GM12878 (cell line): ENCODE data around the gene PARN. TPM values are rescaled to one million over a fixed set of nuclear protein-coding genes. Genes with fewer than 3 reads are reported as not detected.

Experiments
- ATAC-seq: fragments of 200-7000 bp; cut with Tn5 transposase; 3 replicates; pipeline ENCODE4 v1.9.1; 2020; ENCODE audit warnings: mild to moderate bottlenecking, moderate library complexity
- BruUV-seq: library from RNA; stranded (reverse); fragments of 400-500 nt; replicated peaks from 2 replicates; lab custom pipeline; 2021; lab: Mats Ljungman, UMichigan
- CTCF ChIA-PET: fragments of 300-600 bp; sonication (Branson Sonifier 250); formaldehyde crosslinking; extraction: SDS; loops from one replicate; lab custom pipeline; 2021; ENCODE audit warnings: inconsistent platforms; lab: Yijun Ruan, JAX
- POLR2A ChIA-PET: fragments of 350-600 bp; formaldehyde crosslinking; extraction: SDS; loops from one replicate; lab custom pipeline; 2021; ENCODE audit warnings: inconsistent platforms; lab: Charles Lee
- RAD21 ChIA-PET: fragments of 300-600 bp; sonication (Branson Sonifier 250); formaldehyde crosslinking; loops from one replicate; lab custom pipeline; 2023; ENCODE audit warnings: antibody characterized with exemption; ENCODE audit not compliant: unreplicated experiment; lab: Charles Lee
- SMC1A ChIA-PET: fragments of 300-600 bp; sonication (Branson Sonifier 250); formaldehyde crosslinking; loops from one replicate; lab custom pipeline; 2023; ENCODE audit not compliant: unreplicated experiment, uncharacterized antibody; lab: Charles Lee
- DNase-seq: peaks from one replicate; pipeline ENCODE4 v3.0.0-alpha.2; 2011; ENCODE audit warnings: low read depth, low spot score
- FAIRE-seq: peaks from 3 replicates; lab custom pipeline; 2011; peaks lifted over from hg19 to GRCh38; lab: Jason Lieb, UNC
- H2AFZ ChIP-seq: 2 replicates; pipeline ENCODE4 v1.6.0; 2011; ENCODE audit warnings: low read depth, low read length, control low read depth; ENCODE audit not compliant: control insufficient read depth
- H3K27ac ChIP-seq: 2 replicates; pipeline ENCODE4 v1.5.1; 2011; ENCODE audit warnings: control low read depth; ENCODE audit not compliant: control insufficient read depth, insufficient read depth
- H3K27me3 ChIP-seq, 2 experiments: replicated peaks in 1 of 2; 2 replicates each; pipeline versions ENCODE4 v1.6.0 to v1.6.1; 2011; ENCODE audit warnings: low read length in 1 of 2; ENCODE audit not compliant: control insufficient read depth in 2 of 2, insufficient read depth in 2 of 2
- H3K36me3 ChIP-seq, 2 experiments: 2 replicates each; pipeline ENCODE4 v1.5.1; 2011; ENCODE audit warnings: low read length in 1 of 2; ENCODE audit not compliant: control insufficient read depth in 2 of 2, insufficient read depth in 2 of 2
- H3K4me1 ChIP-seq: 2 replicates; pipeline ENCODE4 v1.6.1; 2011; ENCODE audit warnings: mild to moderate bottlenecking, low read length, moderate library complexity, mixed read lengths; ENCODE audit not compliant: control insufficient read depth, insufficient read depth
- H3K4me2 ChIP-seq: 2 replicates; pipeline ENCODE4 v1.6.0; 2011; ENCODE audit warnings: control low read depth; ENCODE audit not compliant: control insufficient read depth, insufficient read depth
- H3K4me3 ChIP-seq: fragments of 200-600 bp; sonication (generic); 2 replicates; pipeline ENCODE4 v1.5.1; 2016
- H3K79me2 ChIP-seq: 2 replicates; pipeline ENCODE4 v1.6.0; 2011; ENCODE audit warnings: low read length; ENCODE audit not compliant: control insufficient read depth, insufficient read depth
- H3K9ac ChIP-seq: 2 replicates; pipeline ENCODE4 v1.8.0; 2011; ENCODE audit warnings: low read length, control low read depth, mixed read lengths; ENCODE audit not compliant: control insufficient read depth, insufficient read depth
- H3K9me3 ChIP-seq: replicated peaks from 3 replicates; pipeline ENCODE4 v1.5.1; 2011; ENCODE audit warnings: mild to moderate bottlenecking, low read length; ENCODE audit not compliant: control insufficient read depth, insufficient read depth
- H4K20me1 ChIP-seq: 2 replicates; pipeline ENCODE4 v1.6.0; 2011; ENCODE audit not compliant: control insufficient read depth, insufficient read depth
- EP300 ChIP-seq, 2 experiments: fragments of 150-350 bp in 1 of 2; IDR thresholded peaks; 2 replicates each; pipeline ENCODE4 v1.6.1; 2011 to 2012; ENCODE audit warnings: low read depth in 2 of 2, low read length in 2 of 2, borderline replicate concordance in 1 of 2, improper control_type of control experiment in 1 of 2, inconsistent platforms in 1 of 2; ENCODE audit not compliant: control insufficient read depth in 1 of 2
- IKZF2 ChIP-seq, 2 experiments: fragments of 450-650 bp; IDR thresholded peaks; 2 replicates each; pipeline ENCODE4 v1.6.1; 2017; ENCODE audit warnings: mild to moderate bottlenecking in 2 of 2, moderate library complexity in 2 of 2
- MTA3 ChIP-seq: IDR thresholded peaks from 2 replicates; pipeline ENCODE4 v1.6.1; 2012; ENCODE audit warnings: low read length, inconsistent platforms, borderline replicate concordance
- SMC3 ChIP-seq: IDR thresholded peaks from 2 replicates; pipeline ENCODE4 v1.6.1; 2011; ENCODE audit warnings: low read length, improper control_type of control experiment, borderline replicate concordance
- SREBF1 ChIP-seq: IDR thresholded peaks from 2 replicates; pipeline ENCODE4 v1.6.1; 2012; ENCODE audit warnings: mild to moderate bottlenecking, low read length
- TCF12 ChIP-seq: IDR thresholded peaks from 2 replicates; pipeline ENCODE4 v1.6.1; 2011; ENCODE audit warnings: low read depth, mild to moderate bottlenecking, low read length
- WGBS: methylation state at CpG from one replicate; pipeline ENCODE4 v1.1.6; 2016; ENCODE audit warnings: low lambda C conversion rate; ENCODE audit not compliant: insufficient replicate concordance, insufficient coverage; ENCODE audit errors: missing lambda C conversion rate; 5-methylcytosine and 5-hydroxymethylcytosine counted together
- in situ Hi-C: fragments of 300-500 bp; cut with MboI; formaldehyde crosslinking; loops from 9 replicates; pipeline ENCODE4 v1.14.3; 2018; ENCODE audit warnings: mixed read lengths
- intact Hi-C: fragments of 100-400 bp; cut with micrococcal nuclease; formaldehyde crosslinking; loops from one replicate; pipeline ENCODE4 v1.14.2; 2022; ENCODE audit not compliant: unreplicated experiment
- polyA plus RNA-seq, 11 experiments: library from polyadenylated mRNA; depleted of rRNA in 4 of 11; unstranded in 6 of 11; stranded (reverse) in 5 of 11; fragments of >200 nt; fragmentation: Nextera tagmentation in 4 of 11; fragmentation: Illumina TruSeq in 1 of 11; extraction: Ambion mirVana in 4 of 11; extraction: Trizol in 1 of 11; gene quantifications; 1 replicate in 1 of 11; 2 replicates in 10 of 11; pipeline versions ENCODE4 v1.2.1 to v1.2.3, GENCODE V29; 2011 to 2016; ENCODE audit warnings: inconsistent platforms in 2 of 11, missing spikeins in 2 of 11, low read depth in 1 of 11
- total RNA-seq, 4 experiments: library from RNA; depleted of rRNA in 3 of 4; stranded (reverse); fragments of >200 nt in 3 of 4; fragmentation: Illumina TruSeq in 1 of 4; extraction: Trizol in 1 of 4; gene quantifications; 2 replicates each; pipeline versions ENCODE4 v1.2.1 to v1.2.3, GENCODE V29; 2013 to 2021
- TF ChIP-seq, protein P1 (sequence below): IDR thresholded peaks from 2 replicates; pipeline ENCODE4 v1.6.1; 2012; ENCODE audit warnings: low read length, inconsistent platforms

Gene PARN
- total and polyA plus RNA-seq, 10 of the 15 experiments (the other 5 are each of a cell fraction or from before 2014, with no cell fraction given): 15.6 to 77.3 (median 47.7) TPM

DNA sequence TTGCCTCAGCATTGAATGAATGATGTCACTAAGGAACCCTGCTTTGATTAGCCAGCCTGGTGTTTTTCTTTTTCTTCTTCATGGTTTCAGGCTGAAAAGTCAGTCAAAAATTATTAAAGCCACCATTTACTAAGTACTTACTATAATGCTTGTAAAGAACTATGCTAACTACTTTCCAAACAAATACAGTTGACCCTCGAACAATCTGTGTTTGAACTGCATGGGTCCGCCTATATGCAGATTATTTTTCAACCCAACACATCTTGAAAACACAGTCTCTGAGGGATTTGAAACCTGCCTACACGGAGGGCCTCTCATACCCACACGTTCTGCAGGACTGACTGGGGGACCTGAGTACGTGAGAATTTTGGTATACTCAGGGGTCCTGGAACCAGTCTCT, 136.3 kb downstream of the PARN start:
- Histone ChIP-seq H3K4me2 (no peak overlapping the region), H3K27ac (no peak overlapping the region), H3K9me3 (no peaks in the 10 kb centered on the region), H2AFZ (no peak overlapping the region), H3K27me3 (no peaks in the 10 kb centered on the region), H3K36me3 (peaks cover 8 to 10% of the 10 kb centered on the region in 2 experiments; a peak in 3 of 4 replicates), H4K20me1 (no peaks in the 10 kb centered on the region), H3K4me1 (peaks cover 16% of the 10 kb centered on the region), H3K79me2 (no peaks in the 10 kb centered on the region; the same call in 1 of the 2 replicates), H3K4me3 (no peak overlapping the region), H3K9ac (no peak overlapping the region)
- no peak for TF ChIP-seq MTA3
- no peak for TF ChIP-seq EP300 (IDR thresholded peaks at IDR 0.05; ENCODE audit: borderline replicate concordance in 1 of 2, control insufficient read depth in 1 of 2, low read depth in 2 of 2, low read length in 2 of 2)
- TF ChIP-seq SREBF1: no peak
- TF ChIP-seq, protein P1, sequence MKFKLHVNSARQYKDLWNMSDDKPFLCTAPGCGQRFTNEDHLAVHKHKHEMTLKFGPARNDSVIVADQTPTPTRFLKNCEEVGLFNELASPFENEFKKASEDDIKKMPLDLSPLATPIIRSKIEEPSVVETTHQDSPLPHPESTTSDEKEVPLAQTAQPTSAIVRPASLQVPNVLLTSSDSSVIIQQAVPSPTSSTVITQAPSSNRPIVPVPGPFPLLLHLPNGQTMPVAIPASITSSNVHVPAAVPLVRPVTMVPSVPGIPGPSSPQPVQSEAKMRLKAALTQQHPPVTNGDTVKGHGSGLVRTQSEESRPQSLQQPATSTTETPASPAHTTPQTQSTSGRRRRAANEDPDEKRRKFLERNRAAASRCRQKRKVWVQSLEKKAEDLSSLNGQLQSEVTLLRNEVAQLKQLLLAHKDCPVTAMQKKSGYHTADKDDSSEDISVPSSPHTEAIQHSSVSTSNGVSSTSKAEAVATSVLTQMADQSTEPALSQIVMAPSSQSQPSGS: no peak
- no peak for TF ChIP-seq IKZF2 (IDR thresholded peaks at IDR 0.05)
- no peak for TF ChIP-seq TCF12
- TF ChIP-seq SMC3: no peak
- 67% methylated on average over 5 of the region's 5 CpGs for WGBS
- CTCF ChIA-PET: no interaction called here
- BruUV-seq: no TSS peak
- DNase-seq (no peak), ATAC-seq (no peak), FAIRE-seq (no peak)
- in situ Hi-C loops (loop anchor here (5.0 kb wide), 1 partner anchor 49 kb away; no protein-coding TSS in a partner anchor), intact Hi-C loops (no loop called here)
- RAD21 ChIA-PET: no interaction called here
- POLR2A ChIA-PET: no interaction called here
- SMC1A ChIA-PET: interaction anchor here (0.8 to 1.0 kb wide), 2 partner anchors 8 to 238 kb away, joined by 3 read pairs; no protein-coding TSS in a partner anchor
